ENCODE data around the gene MLLT1. TPM values are rescaled to one million over a fixed set of nuclear protein-coding genes. Genes with fewer than 3 reads are reported as not detected.

The MLLT1 gene
- total RNA-seq, 5 donors from 2014 or later (not counting 1 experiment from before 2014, with no cell fraction given), result 31.4 to 59.8 (median 57.2) TPM

DNA sequence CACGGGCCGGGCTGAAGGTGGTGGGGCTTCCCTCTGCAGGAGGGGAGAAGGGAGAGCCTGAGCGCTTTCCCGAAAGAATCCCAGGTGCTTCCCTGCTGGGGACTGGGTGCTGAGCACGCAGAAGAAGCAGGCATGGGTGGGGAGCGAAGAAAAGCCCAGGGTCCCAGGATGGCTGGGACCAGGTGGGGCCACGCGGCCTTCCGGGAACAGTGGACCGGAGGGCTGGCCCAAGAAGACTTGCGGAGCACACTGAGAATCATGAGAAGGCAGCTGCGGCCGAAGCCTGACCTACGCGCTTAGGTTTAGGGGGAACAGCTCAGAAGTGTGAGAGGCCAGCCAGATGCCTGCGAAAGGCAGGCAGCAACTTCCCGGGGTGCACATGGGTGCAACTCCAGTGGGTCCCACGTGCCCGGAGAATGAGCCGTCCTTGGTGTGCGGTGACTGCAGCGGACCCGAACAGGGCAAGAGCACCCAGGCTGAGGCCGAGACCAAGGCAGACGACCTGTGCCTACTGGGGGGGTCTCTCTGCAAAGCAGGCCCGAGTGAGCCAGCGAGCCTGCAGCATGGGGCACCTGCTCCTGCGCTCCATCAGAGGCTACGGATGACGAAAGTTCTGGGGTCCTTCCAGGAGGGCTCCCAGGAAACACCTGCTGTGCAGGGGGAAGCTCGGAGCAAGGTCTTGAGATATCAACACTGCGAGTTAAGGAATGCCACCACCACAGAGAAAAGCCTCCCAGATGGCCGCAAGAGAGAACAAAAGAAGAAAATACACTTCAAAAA lies 52.4 kb downstream of the MLLT1 start:
- Histone ChIP-seq H3K9me3 (no peaks in the 10 kb centered on the region), H3K27ac (ENCODE audit: low read length) (no peak overlapping the region), H3K4me3 (ENCODE audit: control insufficient read depth in 1 of 2, extremely low read depth in 1 of 2, low read length in 1 of 2) (no peak overlapping the region), H3K27me3 (replicated peaks in 1 of 2; ENCODE audit: control insufficient read depth in 2 of 2, extremely low read depth in 1 of 2, insufficient read depth in 2 of 2, low read length in 1 of 2) (no peaks in the 10 kb centered on the region), H3K36me3 (ENCODE audit: control insufficient read depth in 2 of 2, extremely low read depth in 1 of 2, insufficient read depth in 1 of 2, low read length in 1 of 2) (peaks cover 18 to 48% of the 10 kb centered on the region in 2 donors), H3K4me1 (ENCODE audit: control insufficient read depth in 1 of 2, extremely low read depth in 1 of 2, insufficient read depth in 2 of 2, low read length in 2 of 2) (peaks cover 0 to 6% of the 10 kb centered on the region in 2 experiments)
- H3K27me3 Mint-ChIP-seq, result no peaks in the 10 kb centered on the region
- DNase-seq (no peak), ATAC-seq (replicated peaks in 1 of 4) (no peak)
- peaks cover 20% of the 10 kb centered on the region for H3K36me3 Mint-ChIP-seq
- 94% methylated on average over 31 of the region's 33 CpGs for WGBS (ENCODE audit: insufficient coverage)
- ChIA-PET CTCF (no interaction called here), POLR2A (no interaction called here)
- no peak overlapping the region for H3K27ac Mint-ChIP-seq
- H3K9me3 Mint-ChIP-seq, result no peaks in the 10 kb centered on the region
- H3K4me3 Mint-ChIP-seq, result no peak overlapping the region
- peaks cover 2 to 11% (median 7%) of the 10 kb centered on the region in 3 donors for H3K4me1 Mint-ChIP-seq

DNA sequence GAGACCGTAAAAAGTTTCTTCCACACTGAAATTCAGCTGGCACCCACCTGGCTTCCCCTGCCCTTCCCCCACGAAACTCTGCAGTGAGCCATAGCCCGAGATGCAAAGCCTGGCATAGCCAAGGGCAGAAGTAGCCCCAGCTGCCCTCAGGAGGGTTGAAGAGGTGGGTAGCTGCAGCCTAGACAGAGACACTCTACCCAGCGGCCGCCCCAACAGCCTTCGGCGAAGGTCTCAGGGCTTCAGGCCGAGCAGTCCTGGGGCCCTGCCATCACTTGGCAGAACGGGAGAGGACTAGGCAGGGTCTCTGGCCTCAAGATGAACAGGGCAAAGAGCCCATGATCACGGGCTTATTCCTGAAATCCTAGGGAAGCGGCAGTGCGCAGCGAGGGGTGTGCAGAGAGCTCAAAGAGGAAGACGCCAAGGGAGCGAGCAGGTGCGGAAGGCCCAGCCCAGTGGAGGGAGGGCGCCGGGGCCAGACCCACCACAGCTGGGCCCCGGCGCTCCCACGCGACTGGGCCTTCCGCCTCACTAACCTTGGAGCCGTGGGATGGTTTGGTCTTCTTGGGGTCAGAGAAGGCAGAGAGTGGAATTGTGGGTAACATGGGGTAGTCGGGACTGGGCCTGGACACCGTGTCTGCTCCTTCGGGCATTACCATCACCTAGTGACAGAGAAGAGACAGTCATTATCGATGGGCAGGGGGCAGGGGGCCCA lies 53.2 kb downstream of the MLLT1 start:
- no peaks in the 10 kb centered on the region for H3K9me3 ChIP-seq
- ChIA-PET POLR2A (no interaction called here), CTCF (no interaction called here)
- no peak overlapping the region for H3K27ac Mint-ChIP-seq
- no peaks in the 10 kb centered on the region for H3K27me3 ChIP-seq (replicated peaks in 1 of 2; ENCODE audit: control insufficient read depth in 2 of 2, extremely low read depth in 1 of 2, insufficient read depth in 2 of 2, low read length in 1 of 2)
- H3K4me3 ChIP-seq (ENCODE audit: control insufficient read depth in 1 of 2, extremely low read depth in 1 of 2, low read length in 1 of 2), result no peak overlapping the region
- H3K27me3 Mint-ChIP-seq, result no peaks in the 10 kb centered on the region
- H3K36me3 ChIP-seq (ENCODE audit: control insufficient read depth in 2 of 2, extremely low read depth in 1 of 2, insufficient read depth in 1 of 2, low read length in 1 of 2), result peaks cover 23 to 53% of the 10 kb centered on the region in 2 donors
- no peak overlapping the region for H3K4me3 Mint-ChIP-seq
- peaks cover 21% of the 10 kb centered on the region for H3K36me3 Mint-ChIP-seq
- DNase-seq (no peak), ATAC-seq (replicated peaks in 1 of 4) (no peak)
- no peaks in the 10 kb centered on the region for H3K9me3 Mint-ChIP-seq
- H3K4me1 ChIP-seq (ENCODE audit: control insufficient read depth in 1 of 2, extremely low read depth in 1 of 2, insufficient read depth in 2 of 2, low read length in 2 of 2), result peaks cover 0 to 6% of the 10 kb centered on the region in 2 experiments
- H3K4me1 Mint-ChIP-seq, result peaks cover 0 to 7% (median 3%) of the 10 kb centered on the region in 3 donors
- 96% methylated on average over 26 of the region's 28 CpGs for WGBS (ENCODE audit: insufficient coverage)
- H3K27ac ChIP-seq (ENCODE audit: low read length), result no peak overlapping the region

DNA sequence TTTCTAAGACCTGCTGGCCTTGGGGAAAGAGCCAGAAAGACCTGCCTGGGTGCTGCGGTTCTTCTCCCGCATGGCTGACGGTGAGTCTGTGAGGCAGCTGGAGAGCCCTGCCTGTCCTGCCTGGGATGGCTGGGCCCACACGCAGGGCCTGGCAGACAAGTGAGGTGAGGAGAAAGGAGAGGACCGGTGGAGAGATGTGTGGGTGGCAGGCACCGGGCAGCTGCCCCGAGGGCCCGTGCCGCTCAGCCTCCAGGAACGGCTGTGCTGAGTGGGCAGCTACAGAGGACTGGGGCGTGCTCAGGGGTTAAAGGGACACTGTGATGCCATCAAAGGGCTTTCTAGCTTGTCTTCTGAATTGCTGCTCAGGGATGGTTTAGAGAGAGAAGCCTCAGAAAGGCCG lies 53.8 kb downstream of the MLLT1 start:
- Histone ChIP-seq H3K4me3 (ENCODE audit: control insufficient read depth in 1 of 2, extremely low read depth in 1 of 2, low read length in 1 of 2) (no peak overlapping the region), H3K27ac (ENCODE audit: low read length) (no peak overlapping the region), H3K36me3 (ENCODE audit: control insufficient read depth in 2 of 2, extremely low read depth in 1 of 2, insufficient read depth in 1 of 2, low read length in 1 of 2) (peaks cover 26 to 56% of the 10 kb centered on the region in 2 donors), H3K9me3 (no peaks in the 10 kb centered on the region), H3K4me1 (ENCODE audit: control insufficient read depth in 1 of 2, extremely low read depth in 1 of 2, insufficient read depth in 2 of 2, low read length in 2 of 2) (peaks cover 0 to 3% of the 10 kb centered on the region in 2 experiments), H3K27me3 (replicated peaks in 1 of 2; ENCODE audit: control insufficient read depth in 2 of 2, extremely low read depth in 1 of 2, insufficient read depth in 2 of 2, low read length in 1 of 2) (no peaks in the 10 kb centered on the region)
- Mint-ChIP-seq H3K36me3 (peaks cover 23% of the 10 kb centered on the region), H3K4me1 (peaks cover 0 to 7% (median 3%) of the 10 kb centered on the region in 3 donors), H3K27ac (no peak overlapping the region), H3K4me3 (no peak overlapping the region), H3K9me3 (no peaks in the 10 kb centered on the region), H3K27me3 (no peaks in the 10 kb centered on the region)
- WGBS (ENCODE audit: insufficient coverage), result 96% methylated on average over 12 of the region's 12 CpGs
- no peak for ATAC-seq (replicated peaks in 1 of 4)
- CTCF ChIA-PET, result no interaction called here
- POLR2A ChIA-PET, result no interaction called here
- no peak for DNase-seq

- Mint-ChIP-seq H3K27ac (no peak overlapping the region), H3K27me3 (no peaks in the 10 kb centered on the region), H3K4me1 (peaks cover 0 to 4% (median 0%) of the 10 kb centered on the region in 3 donors), H3K9me3 (no peaks in the 10 kb centered on the region), H3K36me3 (peaks cover 18% of the 10 kb centered on the region), H3K4me3 (no peak overlapping the region)
- Histone ChIP-seq H3K9me3 (no peaks in the 10 kb centered on the region), H3K4me3 (ENCODE audit: control insufficient read depth in 1 of 2, extremely low read depth in 1 of 2, low read length in 1 of 2) (no peak overlapping the region), H3K27me3 (replicated peaks in 1 of 2; ENCODE audit: control insufficient read depth in 2 of 2, extremely low read depth in 1 of 2, insufficient read depth in 2 of 2, low read length in 1 of 2) (no peaks in the 10 kb centered on the region), H3K27ac (ENCODE audit: low read length) (no peak overlapping the region), H3K4me1 (ENCODE audit: control insufficient read depth in 1 of 2, extremely low read depth in 1 of 2, insufficient read depth in 2 of 2, low read length in 2 of 2) (no peaks in the 10 kb centered on the region), H3K36me3 (ENCODE audit: control insufficient read depth in 2 of 2, extremely low read depth in 1 of 2, insufficient read depth in 1 of 2, low read length in 1 of 2) (peaks cover 33 to 54% of the 10 kb centered on the region in 2 donors)
- no peak for ATAC-seq (replicated peaks in 1 of 4)
- DNase-seq, result no peak
- CTCF ChIA-PET, result no interaction called here
- POLR2A ChIA-PET, result no interaction called here
- 96% methylated on average over 17 of the region's 18 CpGs for WGBS (ENCODE audit: insufficient coverage)
Observed at GRCh38 chr19:6225232-6225865, 54.4 kb downstream of the MLLT1 start.

- H3K27me3 Mint-ChIP-seq, result no peaks in the 10 kb centered on the region
- H3K9me3 ChIP-seq, result no peaks in the 10 kb centered on the region
- WGBS (ENCODE audit: insufficient coverage), result 92% methylated on average over 3 of the region's 4 CpGs
- ATAC-seq (replicated peaks in 1 of 4) (no peak), DNase-seq (no peak)
- H3K4me3 Mint-ChIP-seq, result no peak overlapping the region
- H3K27ac ChIP-seq (ENCODE audit: low read length), result no peak overlapping the region
- peaks cover 30 to 51% of the 10 kb centered on the region in 2 donors for H3K36me3 ChIP-seq (ENCODE audit: control insufficient read depth in 2 of 2, extremely low read depth in 1 of 2, insufficient read depth in 1 of 2, low read length in 1 of 2)
- no peaks in the 10 kb centered on the region for H3K4me1 Mint-ChIP-seq
- H3K27ac Mint-ChIP-seq, result no peak overlapping the region
- ChIA-PET POLR2A (no interaction called here), CTCF (interaction anchor here in 1 of 2 donors (0.6 kb wide), 1 partner anchor 1580 kb away, joined by 4 read pairs; no protein-coding TSS in a partner anchor)
- H3K27me3 ChIP-seq (replicated peaks in 1 of 2; ENCODE audit: control insufficient read depth in 2 of 2, extremely low read depth in 1 of 2, insufficient read depth in 2 of 2, low read length in 1 of 2), result no peaks in the 10 kb centered on the region
- no peaks in the 10 kb centered on the region for H3K4me1 ChIP-seq (ENCODE audit: control insufficient read depth in 1 of 2, extremely low read depth in 1 of 2, insufficient read depth in 2 of 2, low read length in 2 of 2)
- H3K36me3 Mint-ChIP-seq, result peaks cover 13% of the 10 kb centered on the region
- no peaks in the 10 kb centered on the region for H3K9me3 Mint-ChIP-seq
- no peak overlapping the region for H3K4me3 ChIP-seq (ENCODE audit: control insufficient read depth in 1 of 2, extremely low read depth in 1 of 2, low read length in 1 of 2)
Observed at GRCh38 chr19:6224308-6224675, 55.5 kb downstream of the MLLT1 start.

DNA sequence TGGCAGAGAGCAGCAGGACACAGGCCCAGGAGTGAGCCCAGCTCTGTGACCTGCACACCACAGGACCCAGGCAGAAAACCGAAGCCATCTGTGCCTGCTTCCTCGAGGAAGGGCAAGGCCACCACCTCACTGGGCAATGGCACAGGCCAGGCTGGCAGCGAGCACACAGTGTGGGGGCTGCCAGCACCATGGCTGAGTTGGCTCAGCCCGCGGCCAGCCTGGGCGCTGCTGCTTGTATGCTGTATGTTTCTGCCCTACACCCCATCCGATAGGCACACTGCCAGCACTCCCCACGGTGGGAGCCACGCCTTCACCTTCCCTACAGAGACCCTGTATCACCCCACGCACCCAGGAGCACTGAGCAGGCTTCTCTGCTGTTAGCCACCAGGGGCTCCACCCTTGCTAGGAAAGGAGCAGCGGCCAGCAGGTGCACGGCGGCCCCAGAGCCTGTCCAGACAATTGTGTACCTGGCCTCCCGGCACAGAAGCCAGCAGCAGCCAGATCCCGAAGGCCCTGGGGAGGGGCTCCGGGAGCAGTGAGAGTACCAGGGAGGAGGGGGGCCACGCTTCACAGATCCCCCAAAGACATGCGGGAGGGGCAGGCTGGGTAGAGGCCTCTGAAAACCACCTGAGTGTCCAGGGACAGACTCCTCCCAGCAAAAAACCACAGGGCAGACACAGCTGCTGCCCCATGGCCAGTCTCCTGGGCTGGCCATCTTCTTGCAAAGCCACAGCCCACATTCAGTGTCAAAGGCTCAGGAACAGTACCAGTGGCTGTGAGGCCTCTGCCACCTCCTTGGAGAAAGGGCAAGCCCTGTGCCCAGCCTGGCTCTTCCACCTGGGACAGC lies 56.1 kb downstream of the MLLT1 start:
- no peak overlapping the region for H3K27ac Mint-ChIP-seq
- no peak overlapping the region for H3K4me3 Mint-ChIP-seq
- Histone ChIP-seq H3K9me3 (no peaks in the 10 kb centered on the region), H3K36me3 (ENCODE audit: control insufficient read depth in 2 of 2, extremely low read depth in 1 of 2, insufficient read depth in 1 of 2, low read length in 1 of 2) (peaks cover 26 to 48% of the 10 kb centered on the region in 2 donors), H3K27ac (ENCODE audit: low read length) (no peak overlapping the region), H3K4me1 (ENCODE audit: control insufficient read depth in 1 of 2, extremely low read depth in 1 of 2, insufficient read depth in 2 of 2, low read length in 2 of 2) (peaks cover 0 to 2% of the 10 kb centered on the region in 2 experiments), H3K27me3 (replicated peaks in 1 of 2; ENCODE audit: control insufficient read depth in 2 of 2, extremely low read depth in 1 of 2, insufficient read depth in 2 of 2, low read length in 1 of 2) (no peaks in the 10 kb centered on the region), H3K4me3 (ENCODE audit: control insufficient read depth in 1 of 2, extremely low read depth in 1 of 2, low read length in 1 of 2) (no peak overlapping the region)
- H3K27me3 Mint-ChIP-seq, result no peaks in the 10 kb centered on the region
- H3K4me1 Mint-ChIP-seq, result no peaks in the 10 kb centered on the region
- ATAC-seq (replicated peaks in 1 of 4), result no peak
- POLR2A ChIA-PET, result no interaction called here
- H3K9me3 Mint-ChIP-seq, result no peaks in the 10 kb centered on the region
- H3K36me3 Mint-ChIP-seq, result peaks cover 13% of the 10 kb centered on the region
- CTCF ChIA-PET, result interaction anchor here in 1 of 2 donors (0.6 kb wide), 1 partner anchor 1579 kb away, joined by 4 read pairs; no protein-coding TSS in a partner anchor
- 87% methylated on average over 10 of the region's 18 CpGs for WGBS (ENCODE audit: insufficient coverage)
- DNase-seq, result no peak
